Head of caudate nucleus (tissue), 42 donors: Measurements from ENCODE around the gene TNN.
"Not testable (repeated sequence)": the region's sequence is repeated elsewhere in the genome, so short reads cannot be mapped to it uniquely, and the experiment has no call there.

Experiments
- DNase-seq, 42 donors: peaks; one replicate each; pipeline versions ENCODE4 v3.0.0 to v3.0.0-alpha.2; 2020 to 2021; ENCODE audit warnings: mixed read lengths in 7 of 42
- intact Hi-C: fragments of 100-400 bp; cut with DNase I; formaldehyde crosslinking; loops from one replicate; pipeline ENCODE4 v1.15.0; 2022

The TNN gene

DNA sequence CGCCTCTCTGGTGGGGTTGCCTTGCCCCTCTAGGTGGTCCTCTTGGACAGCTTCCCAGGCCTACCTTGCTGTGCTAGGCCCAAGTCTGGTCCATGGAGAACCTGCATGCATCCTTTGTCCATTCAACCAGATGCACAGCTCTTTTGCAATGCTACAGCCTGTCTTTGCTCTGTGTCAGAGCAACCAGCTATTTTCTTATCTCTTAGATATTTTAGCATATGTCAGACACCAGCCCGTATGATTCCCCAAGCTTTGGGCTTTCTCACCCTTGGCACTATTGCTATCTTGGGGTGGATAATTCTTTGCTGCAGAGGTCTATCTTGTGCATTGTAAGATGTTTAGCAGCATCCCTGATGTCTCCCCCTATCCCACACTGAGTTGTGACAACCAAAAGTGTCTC lies 32.3 kb downstream of the TNN start:
- intact Hi-C loops: no loop called here
- no peak for DNase-seq

DNA sequence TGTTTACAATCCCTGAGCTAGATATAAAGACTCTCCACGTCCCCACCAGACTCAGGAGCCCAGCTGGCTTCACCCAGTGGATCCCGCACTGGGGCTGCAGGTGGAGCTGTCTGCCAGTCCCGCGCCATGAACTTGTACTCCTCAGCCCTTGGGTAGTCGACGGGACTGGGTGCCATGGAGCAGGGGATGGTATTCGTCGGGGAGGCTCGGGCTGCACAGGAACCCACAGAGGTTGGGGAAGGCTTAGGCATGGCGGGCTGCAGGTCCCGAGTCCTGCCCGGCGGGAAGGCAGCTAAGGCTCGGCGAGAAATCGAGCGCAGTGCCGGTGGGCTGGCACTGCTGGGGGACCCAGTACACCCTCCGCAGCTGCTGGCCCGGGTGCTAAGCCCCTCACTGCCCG lies 34.5 kb downstream of the TNN start:
- intact Hi-C loops, DNase-seq: not testable (repeated sequence)

DNA sequence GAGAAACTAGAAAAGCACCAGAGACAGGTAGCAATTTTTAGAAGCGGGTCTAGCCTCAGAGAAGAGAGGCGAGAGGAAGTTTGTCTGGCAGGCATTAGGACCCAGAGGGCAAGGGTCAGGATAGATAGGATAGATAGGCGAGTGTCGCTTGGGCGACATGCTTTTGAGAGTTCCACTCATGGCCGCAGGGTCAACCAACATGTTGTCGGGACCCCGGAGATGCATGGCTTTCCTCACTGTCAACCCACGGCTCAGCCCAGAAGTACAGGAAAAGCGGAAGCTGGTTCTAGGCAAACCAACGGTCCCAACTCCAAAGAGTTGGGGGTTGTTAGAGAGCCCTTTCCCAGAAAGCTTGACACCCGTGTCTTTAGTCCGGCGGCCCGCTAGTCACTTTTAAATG lies 38.9 kb downstream of the TNN start:
- intact Hi-C loops, DNase-seq: not testable (repeated sequence)

DNA sequence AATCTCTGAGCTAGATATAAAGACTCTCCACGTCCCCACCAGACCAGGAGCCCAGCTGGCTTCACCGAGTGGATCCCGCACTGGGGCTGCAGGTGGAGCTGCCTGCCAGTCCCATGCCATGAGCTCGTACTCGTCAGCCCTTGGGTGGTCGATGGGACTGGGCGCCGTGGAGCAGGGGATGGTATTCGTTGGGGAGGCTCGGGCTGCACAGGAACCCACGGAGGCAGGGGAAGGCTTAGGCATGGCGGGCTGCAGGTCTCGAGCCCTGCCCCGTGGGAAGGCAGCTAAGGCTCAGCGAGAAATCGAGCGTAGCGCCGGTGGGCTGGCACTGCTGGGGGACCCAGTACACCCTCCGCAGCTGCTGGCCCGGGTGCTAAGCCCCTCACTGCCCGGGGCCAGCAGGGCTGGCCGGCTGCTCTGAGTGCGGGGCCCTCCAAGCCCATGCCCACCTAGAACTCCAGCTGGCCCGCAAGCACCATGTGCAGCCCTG lies 40.7 kb downstream of the TNN start:
- intact Hi-C loops, DNase-seq: not testable (repeated sequence)

DNA sequence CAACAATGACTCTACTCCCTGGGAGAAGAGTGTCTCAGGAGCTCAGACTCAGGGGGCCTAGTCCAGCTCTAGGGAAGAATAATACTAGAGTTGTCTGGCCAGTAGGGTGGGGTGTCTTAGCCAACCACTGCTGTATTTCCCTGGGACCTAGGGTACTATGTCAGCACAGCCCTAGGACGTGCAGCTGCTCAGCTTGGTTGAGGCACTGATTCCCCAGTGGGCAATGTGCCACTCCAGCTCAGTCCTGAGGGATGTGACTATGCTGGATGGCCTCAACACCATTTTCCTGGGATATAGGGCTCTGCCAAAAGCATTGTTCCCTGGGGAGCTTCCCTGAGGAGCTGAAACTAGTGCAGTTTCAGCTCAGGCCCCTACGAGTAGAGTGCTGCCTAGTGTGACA lies 47.4 kb downstream of the TNN start:
- DNase-seq: no peak
- intact Hi-C loops: no loop called here

DNA sequence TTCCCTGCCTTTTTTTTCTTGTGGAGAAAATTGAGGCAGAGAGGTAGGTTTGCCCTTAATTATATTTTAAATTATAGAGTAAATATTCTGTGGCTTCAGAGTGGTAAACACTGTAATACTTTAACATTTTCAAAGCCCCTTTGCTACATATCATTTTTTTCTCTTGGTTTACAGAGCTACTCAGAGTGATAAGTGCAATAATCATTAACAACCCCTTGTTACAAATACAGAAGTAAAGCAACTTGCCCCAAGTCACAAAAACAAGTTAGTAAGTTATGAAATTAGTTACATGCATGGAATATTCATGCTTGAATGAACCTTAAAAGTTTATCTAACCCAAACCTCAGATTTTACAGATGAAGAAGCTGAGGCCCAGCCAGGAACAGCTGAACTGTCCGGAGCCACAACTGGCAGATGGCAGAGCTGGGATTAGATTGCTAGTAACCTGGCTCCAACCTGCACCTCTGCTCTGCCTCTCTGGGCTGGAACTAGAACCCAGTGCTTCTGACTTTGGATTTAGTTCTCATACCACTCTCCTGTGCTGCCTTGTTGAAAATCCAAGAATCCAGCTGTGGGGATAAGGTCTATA lies 48.7 kb downstream of the TNN start:
- intact Hi-C loops: no loop called here
- DNase-seq: peak in 1 of 42 donors; percentile 28

DNA sequence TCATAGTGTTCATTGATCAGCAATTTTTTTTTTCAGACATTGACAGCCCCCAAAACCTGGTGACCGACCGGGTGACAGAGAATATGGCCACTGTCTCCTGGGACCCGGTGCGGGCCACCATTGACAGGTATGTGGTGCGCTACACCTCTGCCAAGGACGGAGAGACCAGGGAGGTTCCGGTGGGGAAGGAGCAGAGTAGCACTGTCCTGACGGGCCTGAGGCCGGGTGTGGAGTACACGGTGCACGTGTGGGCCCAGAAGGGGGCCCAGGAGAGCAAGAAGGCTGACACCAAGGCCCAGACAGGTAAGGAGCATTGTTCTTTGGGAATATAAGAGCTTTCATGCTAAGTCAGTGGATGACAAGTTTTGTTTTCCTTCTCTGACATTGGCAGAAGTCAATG lies 49.3 kb downstream of the TNN start:
- intact Hi-C loops: no loop called here
- DNase-seq: peak in 1 of 42 donors; percentile 34

DNA sequence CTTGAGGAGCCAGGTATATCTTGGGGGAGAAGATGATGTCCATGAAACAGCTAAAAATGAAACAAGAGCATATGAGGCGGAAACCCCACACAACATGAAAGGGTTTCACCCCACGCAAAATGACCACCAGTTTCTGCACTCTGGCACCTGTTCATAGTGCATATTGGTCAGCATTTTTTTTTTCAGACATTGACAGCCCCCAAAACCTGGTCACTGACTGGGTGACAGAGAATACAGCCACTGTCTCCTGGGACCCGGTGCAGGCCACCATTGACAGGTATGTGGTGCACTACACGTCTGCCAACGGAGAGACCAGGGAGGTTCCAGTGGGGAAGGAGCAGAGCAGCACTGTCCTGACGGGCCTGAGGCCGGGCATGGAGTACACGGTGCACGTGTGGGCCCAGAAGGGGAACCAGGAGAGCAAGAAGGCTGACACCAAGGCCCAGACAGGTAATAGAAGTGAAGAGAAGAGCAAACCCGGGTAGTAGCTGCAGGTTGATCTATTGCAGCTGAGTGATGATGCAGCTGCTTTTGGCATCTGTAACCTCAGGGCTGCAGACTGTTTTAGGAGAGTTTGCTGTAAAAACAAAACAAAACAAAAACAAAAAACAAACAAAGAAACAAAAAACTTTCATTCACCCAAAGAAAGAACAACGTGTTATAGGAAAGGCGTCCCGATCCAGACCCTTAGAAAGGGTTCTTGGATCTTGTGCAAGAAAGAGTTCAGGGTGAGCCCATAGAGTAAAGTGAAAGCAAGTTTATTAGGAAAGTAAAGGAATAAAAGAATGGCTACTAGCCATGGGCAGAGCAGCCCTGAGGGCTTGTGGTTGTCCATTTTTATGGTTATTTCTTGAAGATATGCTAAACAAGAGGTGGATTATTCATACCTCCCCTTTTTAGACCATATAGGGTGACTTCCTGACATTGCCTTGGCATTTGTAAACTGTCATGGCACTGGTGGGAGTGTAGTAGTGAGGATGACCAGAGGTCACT lies 51.0 kb downstream of the TNN start:
- peak in 1 of 42 donors; percentile 6 for DNase-seq
- intact Hi-C loops: no loop called here

DNA sequence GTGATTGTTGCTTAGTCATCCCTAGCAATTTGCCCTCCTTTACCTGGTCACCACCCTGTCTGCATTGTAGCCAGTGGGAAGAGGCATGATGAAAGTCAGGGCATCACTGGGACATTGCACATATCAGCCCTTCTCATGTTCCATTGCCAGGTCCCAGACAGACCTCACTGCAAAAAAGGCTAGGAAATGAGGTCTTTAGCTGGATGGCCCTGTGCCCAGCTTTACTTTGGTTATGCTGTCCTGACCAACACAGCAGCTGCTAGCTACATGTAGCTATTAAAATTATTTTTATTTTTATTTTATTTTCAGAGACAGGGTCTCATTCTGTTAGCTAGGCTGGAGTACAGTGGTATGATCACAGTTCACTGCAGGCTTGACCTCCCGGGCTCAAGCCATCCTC lies 52.9 kb downstream of the TNN start:
- DNase-seq: no peak
- intact Hi-C loops: no loop called here

DNA sequence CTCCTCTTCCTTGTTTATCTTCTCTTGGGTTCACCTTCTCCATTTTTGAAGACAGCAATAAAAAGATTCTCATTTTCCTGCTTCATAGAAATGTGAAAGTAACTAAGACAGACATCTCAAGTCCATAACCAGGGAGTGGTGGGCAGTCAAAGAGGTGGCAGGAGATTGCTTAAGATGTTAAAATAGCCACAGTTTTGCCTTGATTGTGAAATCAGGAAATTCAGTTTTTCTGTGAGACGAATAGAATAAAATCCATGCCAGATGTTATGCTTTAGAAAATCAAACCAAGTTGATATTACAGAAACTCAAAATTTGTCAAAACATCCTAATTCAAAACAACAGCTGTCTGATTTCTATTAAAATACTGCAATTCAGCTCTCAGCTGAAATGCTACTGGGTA lies 57.2 kb downstream of the TNN start:
- intact Hi-C loops: loop anchor here (5.0 kb wide), 1 partner anchor 93 kb away; no protein-coding TSS in a partner anchor
- DNase-seq: peak in 1 of 42 donors; percentile 16

DNA sequence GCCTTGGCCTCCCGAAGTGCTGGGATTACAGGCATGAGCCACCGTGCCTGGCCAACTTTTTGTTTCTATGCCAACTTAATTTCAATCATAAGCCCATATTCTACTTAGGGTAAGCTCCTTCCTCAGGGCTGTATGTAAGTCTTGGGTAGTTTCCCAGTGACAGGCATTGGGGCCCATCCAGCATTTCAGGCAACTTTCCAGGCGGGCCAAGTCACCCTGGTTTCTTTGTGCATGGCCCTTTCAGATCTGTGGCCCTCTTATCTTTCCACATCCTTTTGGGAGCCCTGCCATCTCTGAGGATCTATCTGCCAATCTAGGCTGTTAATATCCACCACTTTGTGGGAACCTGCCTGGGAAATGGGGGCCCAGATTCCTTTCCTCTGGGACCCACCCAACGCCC lies 58.7 kb downstream of the TNN start:
- intact Hi-C loops: loop anchor here (5.0 kb wide), 1 partner anchor 94 kb away; no protein-coding TSS in a partner anchor
- peak in 1 of 42 donors; percentile 25 for DNase-seq

DNA sequence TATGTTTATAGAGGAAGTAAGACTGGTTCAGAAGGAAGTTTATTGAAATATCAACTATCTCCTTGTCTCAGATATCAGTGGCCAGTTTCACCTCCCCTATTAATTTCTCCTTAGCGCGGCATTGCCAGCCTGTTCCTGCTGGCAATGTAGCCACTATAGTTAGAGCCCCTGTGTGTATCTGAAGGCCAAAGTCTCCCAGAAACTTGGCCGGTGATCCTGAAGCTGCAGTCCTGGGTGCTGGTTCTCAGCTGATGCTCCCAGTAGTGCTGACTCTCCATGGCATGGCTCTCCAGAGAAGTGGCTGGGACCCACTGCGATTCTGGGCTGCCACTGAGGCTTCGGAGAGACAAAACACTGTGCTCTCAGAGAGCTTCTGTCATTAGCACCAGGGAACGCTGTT lies 59.9 kb downstream of the TNN start:
- peak in 1 of 42 donors; percentile 20 for DNase-seq
- intact Hi-C loops: loop anchor here (5.0 kb wide), 1 partner anchor 95 kb away; no protein-coding TSS in a partner anchor

DNA sequence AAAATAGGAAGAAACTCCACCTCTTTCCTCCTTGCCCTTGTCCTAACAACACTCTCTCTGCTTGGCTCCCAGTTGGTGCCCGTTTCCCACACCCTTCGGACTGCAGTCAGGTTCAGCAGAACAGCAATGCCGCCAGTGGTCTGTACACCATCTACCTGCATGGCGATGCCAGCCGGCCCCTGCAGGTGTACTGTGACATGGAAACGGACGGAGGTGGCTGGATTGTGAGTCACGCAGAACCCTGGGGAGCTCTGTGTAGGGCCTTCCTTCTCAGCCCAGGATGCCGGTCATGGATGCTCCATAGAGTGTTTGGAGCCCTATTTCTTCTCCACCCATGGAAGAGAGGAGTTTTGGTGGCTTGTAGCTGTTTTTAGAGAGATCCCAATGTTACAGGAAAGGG lies 60.9 kb downstream of the TNN start:
- intact Hi-C loops: loop anchor here (5.0 kb wide), 1 partner anchor 96 kb away; no protein-coding TSS in a partner anchor
- DNase-seq: peak in 1 of 42 donors; percentile 29

DNA sequence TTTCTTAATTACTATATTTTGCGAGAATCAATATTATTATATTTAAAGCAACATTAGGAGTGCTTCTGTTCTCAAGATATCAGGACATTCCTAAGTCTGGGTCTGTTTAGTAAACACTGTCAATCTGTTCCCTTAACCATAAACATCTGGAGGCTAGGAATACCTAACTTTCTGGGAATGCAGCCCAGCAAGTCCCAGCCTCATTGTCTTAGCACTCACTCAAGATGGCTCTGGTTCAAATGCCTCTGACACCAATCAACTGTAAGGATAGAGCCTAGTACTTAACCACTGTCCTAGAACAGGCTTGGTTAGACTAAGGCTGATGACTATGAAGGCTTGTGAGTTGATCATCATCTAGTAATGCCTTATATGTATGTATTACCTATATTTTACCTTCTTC lies 61.5 kb downstream of the TNN start:
- intact Hi-C loops: loop anchor here (5.0 kb wide), 1 partner anchor 97 kb away; no protein-coding TSS in a partner anchor
- DNase-seq: peak in 1 of 42 donors; percentile 20

DNA sequence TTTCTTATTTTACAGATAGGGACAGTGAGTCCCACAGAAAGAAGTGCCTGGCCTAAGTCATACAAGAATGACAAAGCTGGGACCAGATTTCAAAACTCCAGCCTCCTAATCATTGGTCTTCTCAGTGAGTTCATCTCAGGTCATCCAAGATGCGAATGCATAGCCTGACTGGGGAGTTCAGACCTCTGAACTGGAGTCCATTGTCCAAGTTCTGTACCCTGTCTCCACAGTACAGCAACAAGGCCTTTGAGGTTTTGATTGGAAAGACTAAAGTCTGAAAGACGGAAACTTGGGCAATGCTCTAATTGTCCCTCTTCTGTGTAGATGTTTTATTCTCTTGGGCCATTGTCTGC lies 62.0 kb downstream of the TNN start:
- DNase-seq: no peak
- intact Hi-C loops: loop anchor here (5.0 kb wide), 1 partner anchor 97 kb away; no protein-coding TSS in a partner anchor

DNA sequence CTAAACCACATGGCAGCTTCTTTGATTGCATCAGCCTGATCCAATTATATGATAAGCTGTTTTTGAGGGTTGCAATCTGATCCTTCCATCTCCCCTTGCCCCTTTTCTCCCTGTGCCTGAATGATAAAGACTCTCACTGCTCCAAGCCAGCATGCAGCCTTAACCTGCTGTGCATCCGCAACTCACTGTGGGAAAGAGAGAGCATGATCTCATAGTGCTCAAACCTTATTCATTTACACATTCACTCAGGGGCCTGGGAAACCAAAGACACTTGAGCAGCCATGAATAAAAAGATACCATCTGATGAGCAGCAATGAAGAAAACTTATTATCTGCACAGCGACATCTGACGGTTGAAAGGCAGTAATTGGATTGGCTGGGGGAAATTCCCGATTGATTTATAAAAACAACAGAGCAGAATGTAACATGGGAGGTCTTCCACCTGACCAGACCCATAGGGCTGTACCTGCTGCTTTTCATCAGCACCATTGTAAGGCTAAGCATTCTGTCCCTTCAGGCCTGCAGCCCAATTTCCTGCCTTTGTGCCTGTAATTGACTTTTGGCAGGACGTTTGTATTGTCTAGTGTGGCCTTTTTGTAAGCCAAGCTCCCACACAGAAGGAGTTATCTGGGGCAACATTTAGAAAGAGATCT lies 62.5 kb downstream of the TNN start:
- intact Hi-C loops: loop anchor here (5.0 kb wide), 1 partner anchor 98 kb away; no protein-coding TSS in a partner anchor
- DNase-seq: peak in 1 of 42 donors; percentile 12

DNA sequence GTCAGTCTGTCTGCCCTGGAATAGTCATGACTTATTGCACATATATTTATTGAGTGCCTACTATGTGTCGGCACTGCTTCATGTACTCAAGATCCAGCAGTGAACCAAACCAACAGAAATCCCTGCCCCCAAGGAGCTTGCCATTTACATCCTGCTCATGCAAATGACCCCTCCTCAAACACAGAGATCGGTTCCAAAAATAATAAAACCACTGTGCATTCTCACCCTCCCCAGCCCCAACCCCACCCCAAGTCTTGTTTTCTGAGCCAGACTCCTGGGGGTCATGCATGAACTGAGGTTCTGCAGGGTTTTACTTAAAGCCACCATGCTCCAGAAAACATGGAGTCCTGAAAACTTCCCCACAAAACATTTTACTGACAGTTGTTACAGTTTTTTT lies 63.0 kb downstream of the TNN start:
- intact Hi-C loops: no loop called here
- no peak for DNase-seq

DNA sequence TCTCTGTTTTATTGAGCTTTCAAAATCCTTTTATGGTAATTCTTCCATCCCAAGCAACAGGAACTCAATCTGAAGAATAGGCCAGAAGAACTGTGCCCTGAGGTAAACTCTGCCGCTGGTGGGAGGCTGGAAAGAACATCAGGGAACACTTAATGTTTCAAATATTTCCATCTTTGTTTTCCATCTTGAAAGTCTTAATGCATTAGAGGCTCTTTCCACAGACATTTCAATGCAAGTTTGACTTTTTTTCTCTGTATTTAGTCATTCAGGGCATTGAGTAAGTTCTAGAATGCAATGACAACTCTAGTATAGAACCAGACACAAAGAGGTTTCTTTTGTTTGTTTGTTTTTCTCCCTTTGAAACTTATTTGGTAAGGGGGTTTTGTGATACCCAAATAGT lies 63.5 kb downstream of the TNN start:
- DNase-seq: no peak
- intact Hi-C loops: no loop called here

DNA sequence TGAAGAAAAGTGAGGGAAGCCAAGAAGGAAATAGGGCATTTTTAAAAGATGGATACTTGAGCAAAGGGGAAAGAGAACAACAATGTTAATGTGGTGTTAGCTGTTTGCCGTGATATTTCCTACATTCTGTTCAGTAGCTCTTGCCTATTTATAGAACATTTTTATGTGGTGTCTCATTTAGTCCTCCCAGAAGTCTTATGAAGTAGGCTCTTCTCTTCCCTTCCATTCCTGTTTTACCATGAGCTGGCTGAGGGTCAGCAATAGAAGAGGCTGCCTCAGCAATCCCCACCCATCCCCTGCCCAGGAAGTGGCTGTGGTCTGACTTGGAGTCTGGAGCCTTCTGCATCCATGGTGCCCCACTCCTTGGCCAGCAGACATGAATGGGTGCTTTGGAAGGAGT lies 64.8 kb downstream of the TNN start:
- DNase-seq: no peak
- intact Hi-C loops: no loop called here
